AG08396 (cell line): Measurements from ENCODE around the gene PNKD.
"Not testable (repeated sequence)": the region's sequence is repeated elsewhere in the genome, so short reads cannot be mapped to it uniquely, and the experiment has no call there.

Experiments
- DNase-seq: peaks from one replicate; pipeline ENCODE4 v3.0.0; 2012; ENCODE audit warnings: low spot score, mixed read lengths

PNKD gene

GRCh38 chr2:218272531-218273212, 2.4 kb downstream of the PNKD start:
- peak; percentile 81 for DNase-seq

GRCh38 chr2:218273214-218273907, 3.0 kb downstream of the PNKD start:
- not testable (repeated sequence) for DNase-seq

- no peak for DNase-seq
These were observed 3.6 kb downstream of the PNKD start for GRCh38 chr2:218273908-218274249.

- no peak for DNase-seq
These were observed 4.3 kb downstream of the PNKD start for GRCh38 chr2:218274586-218274985.

- no peak for DNase-seq
These were observed 5.2 kb downstream of the PNKD start for GRCh38 chr2:218275371-218276072.

GRCh38 chr2:218276986-218277755, 6.9 kb downstream of the PNKD start:
- no peak for DNase-seq

GRCh38 chr2:218277921-218278320, 7.6 kb downstream of the PNKD start:
- DNase-seq = no peak

- no peak for DNase-seq
These were observed 8.4 kb downstream of the PNKD start for GRCh38 chr2:218278531-218279360.

GRCh38 chr2:218280260-218280870, 10.0 kb downstream of the PNKD start:
- DNase-seq = no peak

GRCh38 chr2:218281449-218281848, 11.1 kb downstream of the PNKD start:
- DNase-seq = no peak

- DNase-seq = peak; percentile 54
These were observed 12.1 kb downstream of the PNKD start for GRCh38 chr2:218282173-218282991.

GRCh38 chr2:218284106-218284811, 13.9 kb downstream of the PNKD start:
- DNase-seq = peak; percentile 78

GRCh38 chr2:218285604-218286003, 15.3 kb downstream of the PNKD start:
- DNase-seq = no peak

GRCh38 chr2:218286570-218287459, 16.5 kb downstream of the PNKD start:
- DNase-seq = peak; percentile 90

GRCh38 chr2:218289639-218290315, 19.5 kb downstream of the PNKD start:
- DNase-seq = no peak

GRCh38 chr2:218290316-218291261, 20.3 kb downstream of the PNKD start:
- DNase-seq = no peak
